DOHH2 (cell line): Measurements from ENCODE around the gene YLPM1.

Experiments
- H3F3A ChIP-seq: fragments of 200-600 bp; sonication (generic), shearing (Covaris generic); 2 replicates; pipeline ENCODE4 v1.6.0; 2016; ENCODE audit warnings: antibody characterized with exemption, mild to moderate bottlenecking; ENCODE audit not compliant: control insufficient read depth, insufficient read depth
- H3K27ac ChIP-seq: fragments of 200-600 bp; sonication (generic); 2 replicates; pipeline ENCODE4 v1.5.1; 2014; ENCODE audit warnings: low read depth, mild to moderate bottlenecking, low read length, moderate library complexity
- H3K27me3 ChIP-seq: fragments of 200-600 bp; sonication (generic); 2 replicates; pipeline ENCODE4 v1.6.1; 2014; ENCODE audit warnings: mild to moderate bottlenecking, low read length, mixed read lengths; ENCODE audit not compliant: control insufficient read depth
- H3K36me3 ChIP-seq: fragments of 200-600 bp; sonication (generic); 2 replicates; pipeline ENCODE4 v1.6.1; 2014; ENCODE audit warnings: mild to moderate bottlenecking, low read length, moderate library complexity, mixed read lengths; ENCODE audit not compliant: control insufficient read depth
- H3K4me1 ChIP-seq: fragments of 200-600 bp; sonication (generic); 2 replicates; pipeline ENCODE4 v1.6.1; 2014; ENCODE audit warnings: mild to moderate bottlenecking, low read length, mixed read lengths; ENCODE audit not compliant: control insufficient read depth
- H3K4me2 ChIP-seq: fragments of 200-600 bp; sonication (generic); 2 replicates; pipeline ENCODE4 v1.6.0; 2014; ENCODE audit warnings: mild to moderate bottlenecking, low read length, moderate library complexity
- H3K4me3 ChIP-seq: fragments of 200-600 bp; sonication (generic); 2 replicates; pipeline ENCODE4 v1.5.1; 2014; ENCODE audit warnings: mild to moderate bottlenecking, low read length, mixed read lengths
- H3K79me2 ChIP-seq: fragments of 200-600 bp; sonication (generic); 2 replicates; pipeline ENCODE4 v1.6.1; 2014; ENCODE audit warnings: mild to moderate bottlenecking, low read length, mixed read lengths; ENCODE audit not compliant: control insufficient read depth
- H3K9me2 ChIP-seq: fragments of 200-600 bp; sonication (generic); replicated peaks from 2 replicates; pipeline ENCODE4 v1.6.1; 2014; ENCODE audit warnings: mild to moderate bottlenecking, low read length, mixed read lengths; ENCODE audit not compliant: control insufficient read depth
- H3K9me3 ChIP-seq: fragments of 200-600 bp; sonication (generic); 2 replicates; pipeline ENCODE4 v1.6.1; 2014; ENCODE audit warnings: antibody characterized with exemption, low read length, mixed read lengths; ENCODE audit not compliant: control insufficient read depth, insufficient read depth
- H4K20me1 ChIP-seq: fragments of 200-600 bp; sonication (generic); 2 replicates; pipeline ENCODE4 v1.6.0; 2014; ENCODE audit warnings: low read depth, mild to moderate bottlenecking, antibody characterized with exemption, low read length, moderate library complexity; ENCODE audit not compliant: control insufficient read depth, insufficient read depth
- EZH2phosphoT487 ChIP-seq: fragments of 200-600 bp; sonication (generic); IDR thresholded peaks from 2 replicates; pipeline ENCODE4 v1.6.1; 2017; ENCODE audit warnings: borderline replicate concordance, mild to moderate bottlenecking, antibody characterized with exemption, low read length, moderate library complexity, mixed read lengths
- TF ChIP-seq, protein P1 (sequence below): fragments of 200-600 bp; sonication (generic); IDR thresholded peaks from one replicate; pipeline ENCODE4 v1.5.1; 2014; ENCODE audit warnings: antibody characterized with exemption, mild to moderate bottlenecking, low read depth, low read length; ENCODE audit not compliant: poor library complexity, severe bottlenecking

Gene YLPM1

DNA sequence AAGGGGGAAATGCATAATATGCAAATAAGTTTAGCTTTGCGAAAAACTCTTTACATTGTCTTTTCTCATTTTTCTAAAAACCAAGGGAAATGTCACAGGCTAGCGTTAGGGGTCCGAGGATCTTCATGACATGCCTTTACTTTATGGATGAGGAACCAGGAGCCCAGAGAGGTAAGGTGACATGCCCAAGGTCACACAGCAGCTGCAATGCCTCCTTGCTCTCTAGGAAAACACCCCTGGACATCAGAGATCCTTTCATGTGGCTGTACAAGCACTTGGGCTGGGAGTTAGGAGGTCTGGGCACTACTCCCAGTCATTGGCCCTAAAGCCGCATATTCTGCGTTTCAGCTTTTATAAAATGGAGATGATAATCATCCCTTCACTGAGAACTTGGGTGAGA lies 112.1 kb downstream of the YLPM1 start:
- Histone ChIP-seq H3K4me2 (no peak overlapping the region), H3K9me3 (no peaks in the 10 kb centered on the region), H3F3A (peaks cover 4% of the 10 kb centered on the region; the same call in 1 of the 2 replicates), H4K20me1 (no peaks in the 10 kb centered on the region), H3K9me2 (no peaks in the 10 kb centered on the region), H3K4me3 (no peak overlapping the region), H3K27me3 (peaks cover 6% of the 10 kb centered on the region; the same call in 1 of the 2 replicates), H3K4me1 (peaks cover 20% of the 10 kb centered on the region), H3K79me2 (no peaks in the 10 kb centered on the region), H3K36me3 (no peaks in the 10 kb centered on the region), H3K27ac (no peak overlapping the region)
- TF ChIP-seq, protein P1, sequence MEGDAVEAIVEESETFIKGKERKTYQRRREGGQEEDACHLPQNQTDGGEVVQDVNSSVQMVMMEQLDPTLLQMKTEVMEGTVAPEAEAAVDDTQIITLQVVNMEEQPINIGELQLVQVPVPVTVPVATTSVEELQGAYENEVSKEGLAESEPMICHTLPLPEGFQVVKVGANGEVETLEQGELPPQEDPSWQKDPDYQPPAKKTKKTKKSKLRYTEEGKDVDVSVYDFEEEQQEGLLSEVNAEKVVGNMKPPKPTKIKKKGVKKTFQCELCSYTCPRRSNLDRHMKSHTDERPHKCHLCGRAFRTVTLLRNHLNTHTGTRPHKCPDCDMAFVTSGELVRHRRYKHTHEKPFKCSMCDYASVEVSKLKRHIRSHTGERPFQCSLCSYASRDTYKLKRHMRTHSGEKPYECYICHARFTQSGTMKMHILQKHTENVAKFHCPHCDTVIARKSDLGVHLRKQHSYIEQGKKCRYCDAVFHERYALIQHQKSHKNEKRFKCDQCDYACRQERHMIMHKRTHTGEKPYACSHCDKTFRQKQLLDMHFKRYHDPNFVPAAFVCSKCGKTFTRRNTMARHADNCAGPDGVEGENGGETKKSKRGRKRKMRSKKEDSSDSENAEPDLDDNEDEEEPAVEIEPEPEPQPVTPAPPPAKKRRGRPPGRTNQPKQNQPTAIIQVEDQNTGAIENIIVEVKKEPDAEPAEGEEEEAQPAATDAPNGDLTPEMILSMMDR, result no peak
- no peak for TF ChIP-seq EZH2phosphoT487

DNA sequence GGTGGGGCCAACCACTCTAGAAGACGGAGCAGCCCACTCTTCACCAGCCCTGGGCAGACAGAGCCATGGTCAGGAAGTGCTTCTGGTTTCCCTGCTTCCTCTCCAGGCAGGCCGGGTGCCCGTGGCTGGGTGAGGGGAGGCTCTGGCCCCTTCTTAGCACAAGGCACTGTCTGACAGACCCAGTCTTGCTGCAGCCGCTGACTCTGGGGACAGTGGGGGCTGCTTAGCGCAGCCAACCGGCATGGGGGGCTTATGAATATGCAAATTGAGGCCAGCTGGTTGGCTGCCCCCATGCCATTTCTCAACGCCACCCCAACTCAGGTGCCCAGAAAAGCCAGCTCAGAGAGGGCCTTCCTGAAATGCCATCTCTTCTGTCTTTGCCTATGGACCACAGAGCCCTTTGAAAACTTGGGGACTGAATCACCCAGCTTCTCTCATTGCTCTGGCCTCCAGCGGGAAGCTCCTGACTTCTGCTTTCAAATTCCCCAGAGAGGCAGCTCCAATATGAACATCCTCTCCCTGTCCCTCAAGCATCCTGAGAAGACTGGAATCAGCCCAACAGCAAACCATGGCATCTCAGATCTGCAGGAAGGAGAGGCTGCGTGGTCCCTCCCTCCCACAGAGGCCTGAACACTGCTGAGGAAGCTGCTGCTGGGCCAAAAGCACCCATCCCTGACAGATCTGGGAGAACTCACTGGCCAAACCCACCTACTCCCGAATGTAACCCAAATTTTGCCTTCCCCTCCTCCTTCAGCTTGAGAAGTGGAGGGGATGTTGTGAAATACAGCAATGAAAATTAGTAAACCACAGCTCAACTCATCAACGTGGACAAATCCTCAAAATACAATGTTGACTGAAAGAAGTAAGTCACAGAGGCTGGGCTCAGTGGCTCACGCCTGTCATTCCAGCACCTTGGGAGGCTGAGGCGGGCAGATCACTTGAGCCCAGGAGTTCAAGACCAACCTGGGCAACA lies 113.1 kb downstream of the YLPM1 start, which contains the start of gene PROX2:
TSS of gene PROX2 (minus strand) at position 205 of the 973 bp plus-strand sequence. CDS start 12,311 bp downstream, outside the sequence.
- Histone ChIP-seq H3K36me3 (no peaks in the 10 kb centered on the region), H3K9me2 (no peaks in the 10 kb centered on the region), H4K20me1 (no peaks in the 10 kb centered on the region), H3K4me2 (peak within 1 kb of the TSS; percentile 54), H3K4me1 (peaks cover 26% of the 10 kb centered on the region), H3K9me3 (no peaks in the 10 kb centered on the region), H3K27ac (no peak within 1 kb of the TSS), H3K4me3 (peak within 1 kb of the TSS; percentile 20; the same call in 1 of the 2 replicates), H3K27me3 (peaks cover 6% of the 10 kb centered on the region; the same call in 1 of the 2 replicates), H3F3A (peaks cover 4% of the 10 kb centered on the region; the same call in 1 of the 2 replicates), H3K79me2 (no peaks in the 10 kb centered on the region)
- TF ChIP-seq, protein P1, result no peak
- no peak for TF ChIP-seq EZH2phosphoT487

DNA sequence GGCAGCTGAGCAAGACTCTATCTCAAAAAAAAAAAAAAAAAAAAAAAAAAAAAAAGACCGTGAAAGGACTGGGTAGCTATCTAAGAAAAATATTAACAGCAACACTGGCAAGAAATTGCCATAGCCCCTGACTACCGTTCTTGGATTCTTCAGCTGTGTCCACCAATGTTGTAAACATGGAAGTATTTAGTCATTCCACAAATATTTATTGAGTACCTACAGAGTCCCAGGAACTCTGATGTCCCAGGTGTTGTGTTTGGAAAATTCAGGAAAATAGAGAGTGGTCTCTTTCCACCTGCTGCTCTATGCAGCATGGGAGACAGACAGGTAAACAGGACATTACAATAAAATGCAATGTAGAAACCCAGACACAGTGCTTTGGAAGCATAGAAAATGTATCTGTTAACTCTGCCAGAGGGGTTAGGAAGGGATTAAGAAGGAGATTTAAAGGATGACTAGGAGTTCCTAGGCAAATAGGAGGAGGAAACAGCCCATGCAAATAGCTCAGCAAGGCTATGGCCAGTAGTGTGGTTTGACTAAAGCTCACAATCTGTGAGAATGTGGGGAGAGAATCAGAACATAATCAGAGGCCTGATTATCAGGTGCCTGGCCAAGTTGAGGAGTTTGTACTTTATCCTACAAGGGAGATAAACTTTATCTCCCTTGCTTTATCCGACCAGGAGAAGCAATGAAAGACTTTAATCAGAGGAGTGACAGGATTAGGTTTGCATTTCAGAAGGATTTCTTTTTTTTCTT lies 116.5 kb downstream of the YLPM1 start:
- no peak overlapping the region for H3K4me2 ChIP-seq
- peaks cover 42% of the 10 kb centered on the region for H3K4me1 ChIP-seq

More for the DNA sequence above, 116.5 kb downstream of the YLPM1 start:
- Histone ChIP-seq H3K79me2 (peaks cover 32% of the 10 kb centered on the region), H4K20me1 (peaks cover 14% of the 10 kb centered on the region), H3K27ac (no peak overlapping the region), H3K36me3 (peaks cover 23% of the 10 kb centered on the region), H3F3A (peaks cover 4% of the 10 kb centered on the region; the same call in 1 of the 2 replicates), H3K9me3 (no peaks in the 10 kb centered on the region), H3K4me3 (no peak overlapping the region), H3K27me3 (no peaks in the 10 kb centered on the region), H3K9me2 (no peaks in the 10 kb centered on the region)
- TF ChIP-seq, protein P1, result no peak
- no peak for TF ChIP-seq EZH2phosphoT487
